HG02623 (cell line): ENCODE results near the gene SOX9.

Experiments
- ATAC-seq: cut with Tn5 transposase; IDR thresholded peaks from one replicate; pipeline ENCODE4 v1.9.1; 2021; ENCODE audit warnings: moderate library complexity; ENCODE audit not compliant: unreplicated experiment

Gene SOX9

GRCh38 chr17:72120642-72121163 lies at the start of gene SOX9:
TSS of gene SOX9 (plus strand) at chr17:72121020. CDS start at chr17:72121392, 372 bp downstream.
- ATAC-seq: peak; percentile 76

- ATAC-seq: no peak
Observed at GRCh38 chr17:72071330-72071729, 49.5 kb upstream of the SOX9 start.

- no peak for ATAC-seq
Observed at GRCh38 chr17:72075995-72076677, 44.7 kb upstream of the SOX9 start.

DNA sequence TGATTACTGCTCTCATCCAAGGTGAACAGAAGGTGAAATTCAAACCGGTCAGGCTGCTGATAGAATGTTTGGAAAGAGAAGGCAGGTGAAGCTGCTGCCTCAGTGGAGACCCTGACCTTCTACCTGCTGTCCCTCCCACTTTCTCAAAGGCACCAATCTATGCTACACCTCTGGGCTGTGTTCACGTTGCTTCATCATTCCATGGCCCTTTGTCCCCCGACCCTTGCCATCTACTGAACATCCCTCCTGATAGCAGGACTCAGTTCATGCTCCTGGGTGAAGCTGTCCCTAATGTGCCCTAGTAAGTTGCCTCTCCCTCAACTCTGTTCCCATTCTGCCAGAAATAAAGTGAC lies 44.2 kb upstream of the SOX9 start:
- ATAC-seq: no peak

DNA sequence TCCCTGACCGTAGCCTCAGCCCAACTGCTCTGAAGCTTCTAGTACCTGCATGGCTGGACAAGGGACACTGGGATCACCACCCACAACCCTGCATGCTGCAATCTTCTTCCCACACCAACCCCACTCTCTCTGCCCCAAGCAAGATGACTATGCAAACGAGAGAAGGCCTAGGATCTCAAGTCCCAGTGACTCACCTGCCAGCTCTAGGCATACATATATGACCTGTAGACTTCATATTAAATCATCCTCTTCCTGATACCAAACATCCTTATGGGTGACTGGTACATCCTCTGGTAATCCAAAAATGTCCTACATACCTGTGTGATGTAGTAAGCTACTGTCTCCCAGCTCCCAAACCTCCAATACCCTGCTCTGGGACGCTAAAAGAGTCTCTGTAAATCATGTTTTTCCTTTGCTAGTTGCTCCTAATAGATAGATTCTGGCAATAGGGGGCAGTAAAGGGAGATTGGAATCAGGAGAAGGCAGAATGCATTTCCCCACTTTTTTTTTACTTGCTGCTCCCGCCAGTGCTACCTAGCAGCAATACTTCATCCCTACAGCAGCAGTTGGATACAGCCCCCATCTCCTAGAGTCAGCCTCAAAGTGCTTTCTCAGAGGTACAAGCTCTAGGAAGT lies 43.4 kb upstream of the SOX9 start:
- no peak for ATAC-seq

DNA sequence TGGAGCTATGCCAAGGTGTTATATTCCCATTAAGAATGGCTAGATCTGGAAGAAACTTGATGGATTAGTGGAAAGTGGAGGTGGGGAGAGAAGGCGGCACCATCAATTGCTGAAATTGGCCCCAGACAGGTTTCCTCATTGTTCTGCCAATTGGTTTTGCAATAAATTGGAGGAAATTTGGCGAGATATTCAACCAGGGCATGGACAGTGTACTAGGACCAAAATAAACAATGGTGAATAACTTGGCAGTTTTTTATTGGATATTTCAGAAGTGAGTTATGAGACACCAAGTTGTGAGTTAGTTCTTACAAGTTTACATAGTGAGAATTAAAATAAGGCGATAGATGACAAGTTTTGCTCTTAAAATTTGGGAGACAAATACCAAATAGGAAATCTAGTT lies 41.1 kb upstream of the SOX9 start:
- ATAC-seq: no peak

GRCh38 chr17:72087876-72088275 lies 32.9 kb upstream of the SOX9 start:
- no peak for ATAC-seq

GRCh38 chr17:72089453-72089987 lies 31.3 kb upstream of the SOX9 start:
- no peak for ATAC-seq

GRCh38 chr17:72090108-72090507 lies 30.7 kb upstream of the SOX9 start:
- no peak for ATAC-seq

DNA sequence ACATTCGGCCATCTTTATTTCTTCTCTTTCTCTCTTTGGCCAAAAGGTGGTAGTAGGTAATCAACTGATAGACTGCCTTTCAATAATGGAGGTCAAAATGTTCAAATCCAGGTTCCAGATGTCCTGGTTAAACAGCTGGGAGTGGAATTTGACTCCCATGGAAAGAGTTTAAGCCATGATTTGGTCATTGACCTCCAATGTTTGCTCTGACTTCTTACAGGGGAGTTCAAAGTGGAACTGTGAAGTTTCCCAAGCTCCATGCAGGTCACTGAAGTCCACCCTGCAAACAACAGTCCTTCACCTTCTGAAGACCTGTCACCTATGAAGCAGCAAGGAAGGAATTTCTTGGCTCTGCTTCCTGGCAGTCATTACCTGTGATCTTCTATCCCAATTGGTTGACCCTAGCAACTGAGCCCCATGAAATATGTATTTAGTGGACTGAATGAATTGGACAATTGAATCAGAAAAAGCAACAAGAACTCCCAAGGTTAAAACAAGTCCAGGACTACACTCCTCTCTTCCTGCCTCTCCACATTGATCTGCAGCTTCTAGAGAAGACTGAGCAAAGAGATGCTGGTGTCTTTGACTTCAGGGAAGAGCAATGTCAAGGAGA lies 28.0 kb upstream of the SOX9 start:
- ATAC-seq: no peak

GRCh38 chr17:72093707-72094106 lies 27.1 kb upstream of the SOX9 start:
- ATAC-seq: no peak

DNA sequence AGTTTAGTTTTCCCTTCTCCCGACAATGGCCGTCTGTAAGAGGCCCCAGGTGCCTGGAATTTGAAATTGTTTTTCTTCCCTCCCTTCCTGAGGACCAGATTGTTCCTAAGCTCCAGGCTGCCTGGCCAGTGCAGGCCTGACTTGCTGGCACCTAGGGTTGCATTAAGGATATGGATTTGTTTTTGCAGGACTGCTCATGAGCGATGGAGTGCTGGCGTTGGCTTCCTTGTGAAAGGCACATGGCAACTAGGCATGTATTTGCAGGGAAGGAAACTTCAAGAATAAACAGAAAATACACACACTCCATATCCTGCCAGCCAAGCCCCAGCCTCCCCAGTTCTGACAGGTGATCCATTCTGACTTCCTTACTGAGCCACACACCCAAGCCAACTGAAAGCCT lies 25.5 kb upstream of the SOX9 start:
- no peak for ATAC-seq

DNA sequence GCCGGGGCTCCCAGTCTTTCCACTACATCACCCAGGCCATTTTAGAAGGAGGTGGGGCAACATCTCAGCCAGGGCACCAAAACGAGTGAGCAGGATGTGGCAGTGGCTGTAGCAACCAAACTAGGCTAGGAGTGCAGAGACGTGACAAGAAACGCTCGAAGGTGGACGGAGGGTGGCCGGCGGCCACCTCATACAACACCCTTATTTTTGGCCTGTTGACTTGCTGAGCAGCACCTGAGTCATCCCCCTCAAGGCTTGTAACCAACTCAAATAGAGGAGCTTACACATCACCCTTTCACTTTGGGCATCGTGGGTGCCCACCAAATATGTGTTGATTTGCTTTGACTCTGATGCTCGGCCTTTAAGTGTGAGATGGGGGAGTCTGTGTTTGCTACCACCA lies 23.7 kb upstream of the SOX9 start:
- no peak for ATAC-seq

DNA sequence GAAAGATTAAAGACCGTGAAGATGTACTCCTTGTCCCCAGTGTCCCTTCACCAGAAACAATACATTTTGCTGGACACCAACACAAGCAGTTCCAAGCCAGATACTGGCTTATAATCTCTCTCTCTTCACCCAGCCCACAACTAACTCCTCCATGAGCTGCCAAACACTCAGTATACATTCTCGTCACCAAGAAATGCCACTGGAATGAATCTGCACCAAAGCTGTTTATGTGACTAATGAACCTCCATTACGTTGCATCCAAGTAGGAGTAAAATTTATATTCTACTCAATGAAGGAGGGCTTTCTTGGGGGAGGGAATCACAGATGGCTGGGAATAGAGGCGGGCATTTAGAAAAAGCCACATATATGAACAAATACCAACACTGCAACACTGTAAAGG lies 20.9 kb upstream of the SOX9 start:
- ATAC-seq: no peak

GRCh38 chr17:72100470-72100869 lies 20.4 kb upstream of the SOX9 start:
- no peak for ATAC-seq

DNA sequence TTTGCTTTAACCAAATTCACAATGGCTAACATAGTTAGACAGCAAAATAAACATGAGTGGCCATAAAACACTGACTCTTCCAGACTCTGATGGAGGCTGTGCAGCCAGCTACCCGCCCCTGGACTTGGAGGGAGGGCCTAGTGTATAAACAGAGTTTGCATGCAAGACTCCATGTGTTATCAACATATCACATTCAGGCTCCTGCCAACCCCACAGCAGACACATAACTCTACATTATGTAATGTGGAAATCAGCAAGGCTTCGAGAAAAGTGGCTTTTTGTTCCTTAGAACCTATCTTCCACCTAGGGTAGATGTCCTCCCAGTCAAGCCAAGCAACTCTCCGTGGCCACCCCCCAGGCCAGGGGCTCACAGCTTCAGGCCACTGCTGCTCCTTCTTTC lies 19.3 kb upstream of the SOX9 start:
- ATAC-seq: no peak

GRCh38 chr17:72102366-72102765 lies 18.5 kb upstream of the SOX9 start:
- no peak for ATAC-seq

DNA sequence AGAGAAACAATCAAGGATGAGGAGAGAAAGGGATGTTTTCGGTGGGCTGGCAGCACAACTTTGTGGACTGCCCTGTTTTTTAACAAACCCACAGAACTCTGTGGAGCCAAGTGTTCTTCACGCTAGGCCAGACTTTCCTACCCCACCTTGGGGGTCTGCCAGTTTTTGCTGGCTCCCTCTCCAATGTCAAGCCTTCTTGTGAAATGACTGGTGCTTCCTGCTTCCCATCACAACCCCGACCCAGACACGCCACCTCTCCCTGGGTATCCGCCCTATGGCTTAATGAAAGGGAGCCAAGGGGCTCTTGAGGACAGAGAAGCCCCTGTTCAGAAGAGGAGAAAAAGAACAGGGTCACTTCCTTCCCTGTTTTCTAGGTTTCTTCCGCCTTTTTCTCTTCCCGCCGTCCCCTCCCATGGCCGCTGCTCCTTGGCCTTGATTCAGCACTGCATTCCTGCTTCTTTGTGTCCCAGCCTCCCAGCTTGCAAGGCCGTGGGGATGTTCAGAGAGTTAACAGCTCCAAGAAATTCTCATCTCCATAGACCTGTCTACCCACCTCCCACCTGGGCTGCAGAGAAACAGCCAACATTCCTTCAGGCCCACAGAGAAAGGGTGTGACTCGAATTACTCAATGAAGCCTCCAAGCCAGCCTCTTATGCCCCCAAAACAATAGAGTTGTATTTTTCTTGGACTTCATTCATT lies 16.5 kb upstream of the SOX9 start:
- ATAC-seq: no peak

DNA sequence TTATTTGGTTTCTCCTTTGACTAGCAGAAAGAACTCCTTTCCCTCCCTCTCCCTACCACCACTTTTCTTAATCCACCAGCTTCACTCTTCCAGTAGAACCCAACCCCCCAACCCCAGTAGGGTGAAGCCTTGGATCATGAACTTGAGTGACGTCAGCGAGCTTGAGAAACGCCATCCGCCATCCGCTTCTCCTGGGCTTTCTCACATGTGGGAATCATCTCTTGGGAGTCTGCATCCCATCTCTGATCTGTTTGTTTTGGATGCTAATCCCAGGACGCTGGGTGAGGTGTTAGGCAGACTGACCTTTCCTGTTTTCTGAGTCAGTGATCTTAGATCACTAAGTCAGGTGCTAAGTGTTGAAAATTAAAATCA lies 16.0 kb upstream of the SOX9 start:
- no peak for ATAC-seq

DNA sequence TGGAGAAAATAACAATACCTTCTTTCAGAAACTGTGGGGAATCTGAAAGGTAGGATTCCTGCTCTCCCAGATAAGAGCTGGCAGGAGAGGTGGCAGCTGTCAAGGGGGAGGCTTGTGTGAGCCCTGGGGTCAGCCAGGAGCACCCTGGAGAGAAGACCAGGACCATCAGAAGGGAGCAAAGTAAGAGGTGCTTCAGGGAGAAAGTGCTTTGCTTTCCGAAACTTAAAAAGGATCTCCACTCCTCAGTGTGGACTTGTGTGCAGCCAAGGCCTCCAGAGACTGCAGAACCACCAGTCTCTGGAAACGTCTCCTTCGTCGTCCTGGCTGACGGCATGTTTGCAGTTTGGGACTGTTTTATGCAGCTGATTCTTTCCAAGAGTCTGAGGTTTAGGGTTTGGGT lies 13.7 kb upstream of the SOX9 start:
- no peak for ATAC-seq

- no peak for ATAC-seq
Observed at GRCh38 chr17:72110231-72110941, 10.4 kb upstream of the SOX9 start.
